K562 (cell line): ENCODE data around the gene PDLIM5. TPM values are rescaled to one million over a fixed set of nuclear protein-coding genes. Genes with fewer than 3 reads are reported as not detected.

Source experiments
- polyA plus RNA-seq, 8 experiments: library from polyadenylated mRNA; depleted of rRNA in 4 of 8; stranded (reverse) in 5 of 8; unstranded in 3 of 8; fragments of >200 nt; fragmentation: Nextera tagmentation in 2 of 8; fragmentation: Illumina TruSeq in 1 of 8; extraction: Ambion mirVana in 2 of 8; extraction: Trizol in 1 of 8; gene quantifications; 2 replicates each; pipeline versions ENCODE4 v1.2.1 to v1.2.3, GENCODE V29; 2011 to 2014; ENCODE audit warnings: inconsistent platforms in 1 of 8, missing spikeins in 1 of 8
- total RNA-seq, 7 experiments: library from RNA; depleted of rRNA in 6 of 7; stranded (reverse); fragments of >200 nt in 6 of 7; fragmentation: Illumina TruSeq in 2 of 7; extraction: Trizol in 2 of 7; gene quantifications; 2 replicates each; pipeline versions ENCODE4 v1.2.1 to v1.2.3, GENCODE V29; 2011 to 2021; ENCODE audit warnings: low replicate concordance in 1 of 7

PDLIM5 gene
- total and polyA plus RNA-seq, 9 of the 15 experiments (the other 6 are each of a cell fraction or from before 2014, with no cell fraction given): 36.9 to 127 (median 62.5) TPM

Other genes with a start within 250 kb of the PDLIM5 start
- 24.3 and 26.0 TPM in 2 replicates for gene SMARCAD1, start 244.1 kb upstream of the PDLIM5 start, total RNA-seq (2014; rRNA removed)
- gene SMARCAD1, start 244.1 kb upstream of the PDLIM5 start, total RNA-seq (2014; rRNA removed; fragmentation: Illumina TruSeq; extraction: Trizol): 52.2 and 58.5 TPM in 2 replicates
- 37.4 and 41.0 TPM in 2 replicates for gene SMARCAD1, start 244.1 kb upstream of the PDLIM5 start, total RNA-seq (2015; rRNA removed; fragmentation: Illumina TruSeq; extraction: Trizol)
- 33.9 and 34.6 TPM in 2 replicates for gene SMARCAD1, start 244.1 kb upstream of the PDLIM5 start, total RNA-seq (2021)
- gene SMARCAD1, start 244.1 kb upstream of the PDLIM5 start, polyA plus RNA-seq (2011; rRNA removed): 29.7 and 43.6 TPM in 2 replicates
- gene SMARCAD1, start 244.1 kb upstream of the PDLIM5 start, polyA plus RNA-seq (2014; fragmentation: Illumina TruSeq; extraction: Trizol): 34.6 and 39.3 TPM in 2 replicates
- 10 to 100 TPM; 11.2 to 20.1 TPM for gene SMARCAD1, start 244.1 kb upstream of the PDLIM5 start, polyA plus RNA-seq (2014; fragmentation: Nextera tagmentation; extraction: Ambion mirVana)
- 23.9 and 24.8 TPM in 2 replicates for gene SMARCAD1, start 244.1 kb upstream of the PDLIM5 start, polyA plus RNA-seq (2014; rRNA removed)
- not detected in 2 replicates for gene HPGDS, start 109.1 kb upstream of the PDLIM5 start, total RNA-seq (2014; rRNA removed)
- gene HPGDS, start 109.1 kb upstream of the PDLIM5 start, total RNA-seq (2014; rRNA removed; fragmentation: Illumina TruSeq; extraction: Trizol): 0.16 TPM in 1 of 2 replicates, not detected in the other
- 0.36 and 0.53 TPM in 2 replicates for gene HPGDS, start 109.1 kb upstream of the PDLIM5 start, total RNA-seq (2015; rRNA removed; fragmentation: Illumina TruSeq; extraction: Trizol)
- gene HPGDS, start 109.1 kb upstream of the PDLIM5 start, total RNA-seq (2021): not detected in 2 replicates
- 0.07 TPM in 1 of 2 replicates, not detected in the other for gene HPGDS, start 109.1 kb upstream of the PDLIM5 start, polyA plus RNA-seq (2011; rRNA removed)
- gene HPGDS, start 109.1 kb upstream of the PDLIM5 start, polyA plus RNA-seq (2014; fragmentation: Illumina TruSeq; extraction: Trizol): 0.19 TPM in 1 of 2 replicates, not detected in the other
- gene HPGDS, start 109.1 kb upstream of the PDLIM5 start, polyA plus RNA-seq (2014; fragmentation: Nextera tagmentation; extraction: Ambion mirVana): under 1 TPM; 0.07 to 0.14 TPM
- not detected in 2 replicates for gene HPGDS, start 109.1 kb upstream of the PDLIM5 start, polyA plus RNA-seq (2014; rRNA removed)